ENCODE measurements around the gene TTYH2.

The TTYH2 gene

DNA sequence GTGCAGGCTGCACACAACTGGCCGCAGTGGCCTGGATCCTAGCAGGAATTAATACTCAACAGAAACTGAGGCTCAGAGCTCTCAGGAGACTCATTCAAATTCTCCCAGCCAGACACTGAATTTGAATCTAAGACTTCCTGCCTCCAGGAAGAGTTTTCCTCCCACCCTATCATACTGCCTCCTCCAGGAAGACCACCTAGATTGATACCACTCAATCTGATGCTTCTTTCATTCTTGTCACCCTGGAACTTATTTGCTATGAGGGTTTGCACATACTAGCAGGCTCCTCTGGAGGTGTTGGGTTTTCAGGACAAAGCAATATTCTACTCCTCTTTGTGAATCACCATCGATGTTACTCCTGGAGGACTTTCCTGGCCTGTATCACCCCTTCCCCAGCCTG lies 15.6 kb upstream of the TTYH2 start:
- H3K9me3 ChIP-seq (ENCODE audit: low read length), result no peaks in the 10 kb centered on the region
- peaks cover 9 to 37% of the 10 kb centered on the region in 2 donors for H3K27me3 ChIP-seq (ENCODE audit: control insufficient read depth in 1 of 2, insufficient read depth in 2 of 2, low read length in 2 of 2)
- no peaks in the 10 kb centered on the region for H3K36me3 ChIP-seq (ENCODE audit: insufficient read depth, low read length)
- H3K27ac ChIP-seq (ENCODE audit: low read depth, low read length), result no peak overlapping the region
- H3K4me3 ChIP-seq (ENCODE audit: low read depth in 1 of 2, low read length in 2 of 2), result no peak overlapping the region
- no peak overlapping the region for H3K9ac ChIP-seq (ENCODE audit: low read length)
- no peaks in the 10 kb centered on the region for H3K4me1 ChIP-seq (ENCODE audit: insufficient read depth, low read length)

DNA sequence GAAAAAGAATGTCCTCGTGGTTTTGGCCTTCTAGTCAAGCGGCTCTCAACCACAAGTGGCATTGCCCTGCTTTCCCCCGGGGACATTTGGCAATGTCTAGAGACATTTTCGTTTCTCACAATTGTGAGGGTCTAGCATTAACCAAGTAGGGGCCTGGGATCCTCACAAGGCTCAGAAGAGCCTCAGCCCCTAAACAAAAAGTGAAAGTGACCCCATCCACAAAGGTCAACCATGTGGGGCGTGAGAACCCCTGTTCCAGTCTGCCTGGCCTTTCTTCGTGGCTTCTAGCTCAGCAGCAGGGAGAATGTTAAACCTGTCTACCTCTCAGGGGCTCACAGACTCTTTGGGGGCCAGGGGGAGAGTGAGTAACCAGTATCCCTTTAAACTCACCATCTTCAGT lies 14.7 kb upstream of the TTYH2 start:
- Histone ChIP-seq H3K27me3 (ENCODE audit: control insufficient read depth in 1 of 2, insufficient read depth in 2 of 2, low read length in 2 of 2) (peaks cover 9 to 37% of the 10 kb centered on the region in 2 donors), H3K4me1 (ENCODE audit: insufficient read depth, low read length) (peaks cover 6% of the 10 kb centered on the region), H3K9ac (ENCODE audit: low read length) (no peak overlapping the region), H3K27ac (ENCODE audit: low read depth, low read length) (no peak overlapping the region), H3K4me3 (ENCODE audit: low read depth in 1 of 2, low read length in 2 of 2) (no peak overlapping the region), H3K9me3 (ENCODE audit: low read length) (no peaks in the 10 kb centered on the region), H3K36me3 (ENCODE audit: insufficient read depth, low read length) (no peaks in the 10 kb centered on the region)

DNA sequence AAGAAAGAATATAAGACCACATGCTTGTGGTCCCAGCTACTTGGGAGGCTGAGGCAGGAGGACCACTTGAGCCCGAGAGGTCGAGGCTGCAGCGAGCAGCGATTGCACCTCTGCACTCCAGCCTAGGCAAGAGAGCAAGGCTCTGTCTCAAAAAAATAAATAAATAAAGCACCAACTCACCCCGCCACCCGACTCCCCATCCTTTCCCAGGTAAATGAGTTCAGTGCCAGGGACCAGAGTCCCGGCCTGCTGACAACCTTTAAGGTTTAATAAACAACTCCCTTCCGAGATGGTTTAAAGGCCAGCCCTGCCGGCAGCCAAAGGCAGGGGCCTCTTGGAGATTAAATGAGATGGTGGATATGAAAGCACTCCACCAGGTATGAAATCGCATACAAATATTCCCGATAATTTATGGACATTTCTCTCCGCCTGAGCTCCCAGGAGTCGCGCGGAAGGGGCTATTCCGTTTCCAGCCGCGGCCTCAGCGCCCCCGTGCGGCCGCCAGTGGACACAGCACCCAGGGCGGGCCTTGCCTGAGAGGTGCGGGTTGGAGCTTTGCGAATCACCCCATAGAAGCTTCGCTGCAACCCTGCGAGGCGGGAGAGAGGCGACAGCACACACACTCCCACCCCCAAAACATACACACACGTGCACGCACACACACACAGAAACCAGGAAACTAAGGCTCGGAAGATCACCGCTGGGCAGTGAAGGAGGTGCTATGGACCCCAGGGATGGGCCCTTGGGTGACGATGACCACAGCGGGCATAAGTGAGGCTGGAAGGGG lies 13.9 kb upstream of the TTYH2 start:
- no peak overlapping the region for H3K9ac ChIP-seq (ENCODE audit: low read length)
- H3K27me3 ChIP-seq (ENCODE audit: control insufficient read depth in 1 of 2, insufficient read depth in 2 of 2, low read length in 2 of 2), result peaks cover 9 to 32% of the 10 kb centered on the region in 2 donors
- no peaks in the 10 kb centered on the region for H3K36me3 ChIP-seq (ENCODE audit: insufficient read depth, low read length)
- no peaks in the 10 kb centered on the region for H3K9me3 ChIP-seq (ENCODE audit: low read length)
- no peak overlapping the region for H3K27ac ChIP-seq (ENCODE audit: low read depth, low read length)
- peaks cover 11% of the 10 kb centered on the region for H3K4me1 ChIP-seq (ENCODE audit: insufficient read depth, low read length)
- H3K4me3 ChIP-seq (ENCODE audit: low read depth in 1 of 2, low read length in 2 of 2), result no peak overlapping the region

DNA sequence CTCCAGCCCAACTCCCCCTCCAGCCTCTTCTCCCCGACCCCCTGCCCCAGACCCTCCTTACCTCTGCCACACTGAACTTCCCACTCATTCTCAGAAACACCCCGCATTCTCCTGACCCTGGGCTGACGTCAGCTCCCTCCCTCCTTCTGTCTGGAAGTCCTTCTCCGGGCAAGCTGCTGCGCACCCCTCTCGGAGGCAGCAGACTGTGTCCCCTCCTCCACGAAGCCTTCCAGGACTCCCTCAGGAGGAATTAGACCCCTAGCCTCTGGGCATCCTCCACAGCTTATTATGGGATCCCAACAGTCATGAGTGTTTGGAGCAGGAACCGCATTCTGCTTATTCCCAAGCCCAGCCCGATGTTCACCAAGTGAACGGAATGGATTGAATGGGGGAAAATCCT lies 13.3 kb upstream of the TTYH2 start:
- no peak overlapping the region for H3K4me3 ChIP-seq (ENCODE audit: low read depth in 1 of 2, low read length in 2 of 2)
- H3K27me3 ChIP-seq (ENCODE audit: control insufficient read depth in 1 of 2, insufficient read depth in 2 of 2, low read length in 2 of 2), result peaks cover 9 to 25% of the 10 kb centered on the region in 2 donors

DNA sequence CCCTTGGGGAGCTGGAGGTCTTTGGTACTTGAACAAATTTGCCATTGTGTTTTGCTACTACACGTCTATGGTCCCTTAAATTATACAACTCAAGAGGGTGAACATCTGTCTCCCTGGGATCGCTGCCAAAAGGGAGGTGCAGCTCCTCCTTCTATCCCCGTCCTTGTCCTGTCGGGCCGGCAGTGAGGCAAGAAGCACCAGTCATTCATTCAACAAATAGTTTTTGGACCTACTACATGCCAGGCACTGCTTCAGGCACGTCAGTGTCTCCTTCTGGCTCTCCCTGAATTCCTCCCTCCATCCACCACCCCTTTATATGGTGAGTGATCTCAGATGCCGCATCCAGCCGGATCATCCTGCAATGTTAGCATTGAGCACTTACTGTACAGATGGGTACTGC lies 12.1 kb upstream of the TTYH2 start:
- Histone ChIP-seq H3K27me3 (ENCODE audit: control insufficient read depth in 1 of 2, insufficient read depth in 2 of 2, low read length in 2 of 2) (peaks cover 9 to 18% of the 10 kb centered on the region in 2 donors), H3K4me3 (ENCODE audit: low read depth in 1 of 2, low read length in 2 of 2) (no peak overlapping the region), H3K9ac (ENCODE audit: low read length) (no peak overlapping the region), H3K27ac (ENCODE audit: low read depth, low read length) (no peak overlapping the region), H3K9me3 (ENCODE audit: low read length) (no peaks in the 10 kb centered on the region), H3K36me3 (ENCODE audit: insufficient read depth, low read length) (peaks cover 9% of the 10 kb centered on the region), H3K4me1 (ENCODE audit: insufficient read depth, low read length) (peaks cover 24% of the 10 kb centered on the region)

More for the DNA sequence above, 13.3 kb upstream of the TTYH2 start:
- H3K4me1 ChIP-seq (ENCODE audit: insufficient read depth, low read length), result peaks cover 17% of the 10 kb centered on the region
- H3K36me3 ChIP-seq (ENCODE audit: insufficient read depth, low read length), result peaks cover 4% of the 10 kb centered on the region
- no peak overlapping the region for H3K27ac ChIP-seq (ENCODE audit: low read depth, low read length)
- no peaks in the 10 kb centered on the region for H3K9me3 ChIP-seq (ENCODE audit: low read length)
- no peak overlapping the region for H3K9ac ChIP-seq (ENCODE audit: low read length)

DNA sequence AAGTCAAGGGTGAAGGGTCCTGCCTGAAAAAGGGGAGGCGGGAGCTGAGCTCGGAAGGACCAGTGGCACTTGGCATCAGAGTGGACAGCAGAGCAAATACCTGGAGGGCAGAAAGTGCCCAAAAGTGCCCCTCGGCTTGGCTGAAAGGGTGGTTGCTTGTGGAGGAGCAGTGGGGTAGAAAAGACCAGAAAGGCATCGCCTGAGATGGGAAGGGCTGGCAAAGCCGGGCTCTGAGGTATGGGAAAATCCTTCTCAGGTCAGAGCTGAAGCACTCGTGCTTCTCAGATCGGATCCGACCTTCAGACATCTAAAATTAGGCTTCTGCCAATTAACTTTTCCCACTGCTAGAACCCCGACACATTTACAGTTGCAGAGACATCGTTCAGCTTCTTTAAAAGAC lies 11.4 kb upstream of the TTYH2 start:
- H3K4me3 ChIP-seq (ENCODE audit: low read depth in 1 of 2, low read length in 2 of 2), result no peak overlapping the region
- peaks cover 9 to 18% of the 10 kb centered on the region in 2 donors for H3K27me3 ChIP-seq (ENCODE audit: control insufficient read depth in 1 of 2, insufficient read depth in 2 of 2, low read length in 2 of 2)
- no peak overlapping the region for H3K27ac ChIP-seq (ENCODE audit: low read depth, low read length)
- peaks cover 24% of the 10 kb centered on the region for H3K4me1 ChIP-seq (ENCODE audit: insufficient read depth, low read length)
- H3K36me3 ChIP-seq (ENCODE audit: insufficient read depth, low read length), result peaks cover 10% of the 10 kb centered on the region
- no peaks in the 10 kb centered on the region for H3K9me3 ChIP-seq (ENCODE audit: low read length)
- H3K9ac ChIP-seq (ENCODE audit: low read length), result no peak overlapping the region

DNA sequence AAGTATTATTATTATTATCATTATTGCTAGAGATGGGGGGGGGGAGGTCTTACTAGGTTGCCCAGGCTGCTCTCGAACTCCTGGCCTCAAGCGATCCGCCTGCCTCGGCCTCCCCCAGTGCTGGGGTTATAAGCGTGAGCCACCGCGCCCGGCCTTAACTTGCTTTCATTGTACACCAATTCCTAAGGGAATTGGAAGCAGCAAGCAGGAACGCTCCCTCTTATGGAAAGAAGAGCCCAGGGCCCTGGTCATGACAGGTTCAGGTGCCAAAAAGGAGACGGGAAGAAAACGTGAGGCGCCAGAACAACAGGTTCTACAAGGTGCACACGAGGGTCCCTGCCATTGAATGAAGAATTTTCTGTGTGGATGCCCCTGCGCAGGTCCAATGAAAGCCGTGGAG lies 10.4 kb upstream of the TTYH2 start:
- H3K27ac ChIP-seq (ENCODE audit: low read depth, low read length), result no peak overlapping the region
- H3K27me3 ChIP-seq (ENCODE audit: control insufficient read depth in 1 of 2, insufficient read depth in 2 of 2, low read length in 2 of 2), result peaks cover 9 to 18% of the 10 kb centered on the region in 2 donors
- H3K4me3 ChIP-seq (ENCODE audit: low read depth in 1 of 2, low read length in 2 of 2), result peak overlapping the region in 1 of 2 donors; percentile 97
- H3K9ac ChIP-seq (ENCODE audit: low read length), result no peak overlapping the region
- H3K9me3 ChIP-seq (ENCODE audit: low read length), result no peaks in the 10 kb centered on the region
- peaks cover 20% of the 10 kb centered on the region for H3K36me3 ChIP-seq (ENCODE audit: insufficient read depth, low read length)
- peaks cover 29% of the 10 kb centered on the region for H3K4me1 ChIP-seq (ENCODE audit: insufficient read depth, low read length)

DNA sequence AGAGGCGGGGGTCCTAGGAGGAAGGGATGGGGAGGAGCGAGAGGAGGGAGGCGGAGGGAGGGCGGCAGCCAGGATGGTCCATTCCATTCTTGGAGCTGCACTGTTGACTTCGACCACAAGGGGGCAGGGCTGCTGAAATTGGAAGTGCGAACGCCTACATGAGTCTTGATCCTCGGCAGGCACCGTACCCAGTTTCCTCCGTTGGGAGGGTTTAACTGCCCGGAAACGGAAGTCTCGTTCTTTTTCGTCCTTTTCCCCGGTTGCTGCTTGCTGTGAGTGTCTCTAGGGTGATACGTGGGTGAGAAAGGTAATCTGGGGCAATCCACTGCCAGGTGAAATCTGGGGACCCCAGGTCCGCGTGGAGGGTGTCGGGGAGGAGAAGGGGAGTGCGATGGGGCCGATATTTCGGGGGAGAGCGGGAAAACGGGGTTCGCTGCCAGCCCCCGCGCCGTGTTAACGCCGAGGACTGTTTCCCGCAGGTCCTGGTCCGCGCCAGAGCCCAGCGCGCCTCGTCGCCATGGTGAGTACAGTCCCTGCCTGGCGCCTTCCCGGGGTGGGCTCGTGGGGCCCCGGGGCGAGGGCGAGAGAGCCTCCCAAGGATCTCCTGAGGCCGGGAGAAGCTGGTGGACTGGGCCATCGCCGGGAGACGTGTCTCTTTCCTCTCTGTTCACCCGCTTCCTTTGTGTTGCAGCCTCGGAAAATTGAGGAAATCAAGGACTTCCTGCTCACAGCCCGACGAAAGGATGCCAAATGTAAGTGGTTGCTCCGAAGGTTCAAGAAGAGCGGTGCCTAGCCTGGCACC lies 9.7 kb upstream of the TTYH2 start, which contains the start of gene RPL38:
RPL38 (plus strand) TSS at position 240 of the 802 bp plus-strand sequence; CDS start at position 518, 278 bp downstream.
- peak within 1 kb of the TSS; percentile 49 to 97 for H3K4me3 ChIP-seq (ENCODE audit: low read depth in 1 of 2, low read length in 2 of 2)
- H3K27me3 ChIP-seq (ENCODE audit: control insufficient read depth in 1 of 2, insufficient read depth in 2 of 2, low read length in 2 of 2), result peaks cover 9 to 16% of the 10 kb centered on the region in 2 donors
- peaks cover 27% of the 10 kb centered on the region for H3K36me3 ChIP-seq (ENCODE audit: insufficient read depth, low read length)
- H3K9ac ChIP-seq (ENCODE audit: low read length), result peak within 1 kb of the TSS; percentile 98
- H3K4me1 ChIP-seq (ENCODE audit: insufficient read depth, low read length), result peaks cover 29% of the 10 kb centered on the region
- peak within 1 kb of the TSS; percentile 89 for H3K27ac ChIP-seq (ENCODE audit: low read depth, low read length)
- no peaks in the 10 kb centered on the region for H3K9me3 ChIP-seq (ENCODE audit: low read length)

DNA sequence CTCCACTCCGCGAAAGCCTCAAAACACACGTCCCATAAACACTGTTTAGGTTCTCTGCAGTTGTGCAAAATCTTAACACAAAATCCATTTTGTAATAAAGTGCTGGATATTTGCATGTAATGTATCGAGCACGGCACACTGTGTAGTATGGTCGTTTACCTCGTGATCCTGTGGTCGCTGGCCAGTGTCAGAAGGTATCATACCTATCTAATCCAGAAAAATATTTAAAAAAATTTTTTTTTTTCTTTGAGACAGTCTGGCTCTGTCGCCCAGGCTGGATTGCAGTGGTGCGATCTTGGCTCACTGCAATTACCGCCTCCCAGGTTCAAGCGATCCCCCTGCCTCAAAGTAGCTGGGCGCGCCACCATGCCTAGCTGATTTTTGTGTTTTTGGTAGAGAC lies 8.9 kb upstream of the TTYH2 start:
- peak overlapping the region; percentile 89 for H3K27ac ChIP-seq (ENCODE audit: low read depth, low read length)
- H3K4me1 ChIP-seq (ENCODE audit: insufficient read depth, low read length), result peaks cover 29% of the 10 kb centered on the region
- H3K9ac ChIP-seq (ENCODE audit: low read length), result peak overlapping the region; percentile 98
- H3K36me3 ChIP-seq (ENCODE audit: insufficient read depth, low read length), result peaks cover 35% of the 10 kb centered on the region
- H3K9me3 ChIP-seq (ENCODE audit: low read length), result no peaks in the 10 kb centered on the region
- H3K27me3 ChIP-seq (ENCODE audit: control insufficient read depth in 1 of 2, insufficient read depth in 2 of 2, low read length in 2 of 2), result peaks cover 8 to 9% of the 10 kb centered on the region in 2 donors
- peak overlapping the region; percentile 49 to 97 for H3K4me3 ChIP-seq (ENCODE audit: low read depth in 1 of 2, low read length in 2 of 2)

DNA sequence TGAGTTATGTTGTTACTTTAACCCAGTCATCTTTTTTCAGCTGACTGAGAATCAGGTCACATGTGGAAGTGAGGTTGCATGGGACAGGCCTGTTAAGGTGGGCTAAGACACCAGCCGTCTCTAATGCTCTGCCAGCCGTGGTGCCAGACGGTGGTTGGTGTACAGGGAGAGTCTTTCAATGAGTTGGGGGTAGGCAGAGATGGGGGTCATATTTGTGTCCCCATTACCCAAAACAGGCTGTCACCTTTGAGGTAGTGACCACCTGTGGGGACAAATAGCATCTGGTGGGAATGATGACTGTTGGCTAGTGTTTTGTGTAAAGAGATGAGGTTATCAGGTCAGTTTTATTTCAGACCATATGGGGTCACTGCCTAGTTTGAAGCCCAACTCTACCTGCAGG lies 8.1 kb upstream of the TTYH2 start:
- H3K27ac ChIP-seq (ENCODE audit: low read depth, low read length), result no peak overlapping the region
- H3K9me3 ChIP-seq (ENCODE audit: low read length), result no peaks in the 10 kb centered on the region
- H3K27me3 ChIP-seq (ENCODE audit: control insufficient read depth in 1 of 2, insufficient read depth in 2 of 2, low read length in 2 of 2), result peaks cover 0 to 3% of the 10 kb centered on the region in 2 donors
- peaks cover 43% of the 10 kb centered on the region for H3K36me3 ChIP-seq (ENCODE audit: insufficient read depth, low read length)
- H3K4me1 ChIP-seq (ENCODE audit: insufficient read depth, low read length), result peaks cover 33% of the 10 kb centered on the region
- H3K9ac ChIP-seq (ENCODE audit: low read length), result peak overlapping the region; percentile 1
- no peak overlapping the region for H3K4me3 ChIP-seq (ENCODE audit: low read depth in 1 of 2, low read length in 2 of 2)

DNA sequence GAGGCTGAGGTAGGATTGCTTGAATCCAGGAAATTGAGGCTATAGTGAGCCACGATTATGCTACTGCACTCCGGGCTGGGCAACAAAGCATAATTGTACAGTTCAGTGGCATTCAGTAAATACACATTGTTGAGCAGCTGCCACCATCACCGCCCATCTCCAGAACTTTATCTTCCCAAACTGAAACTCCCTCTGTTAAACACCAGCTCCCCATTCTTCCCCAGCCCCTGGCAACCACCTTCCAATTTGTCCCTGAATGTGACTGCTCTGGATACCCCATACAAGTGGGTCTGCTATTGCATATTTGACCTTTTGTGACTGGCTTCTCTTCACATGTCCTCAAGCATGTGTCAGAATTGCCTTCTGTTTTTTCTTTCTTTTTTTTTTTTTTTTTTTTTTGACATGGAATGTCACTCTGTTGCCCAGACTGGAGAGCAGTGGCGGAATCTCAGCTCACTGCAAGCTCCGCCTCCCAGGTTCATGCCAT lies 7.0 kb upstream of the TTYH2 start:
- H3K27ac ChIP-seq (ENCODE audit: low read depth, low read length), result no peak overlapping the region
- no peaks in the 10 kb centered on the region for H3K9me3 ChIP-seq (ENCODE audit: low read length)
- peaks cover 44% of the 10 kb centered on the region for H3K4me1 ChIP-seq (ENCODE audit: insufficient read depth, low read length)
- H3K4me3 ChIP-seq (ENCODE audit: low read depth in 1 of 2, low read length in 2 of 2), result no peak overlapping the region
- no peaks in the 10 kb centered on the region for H3K27me3 ChIP-seq (ENCODE audit: control insufficient read depth in 1 of 2, insufficient read depth in 2 of 2, low read length in 2 of 2)
- H3K36me3 ChIP-seq (ENCODE audit: insufficient read depth, low read length), result peaks cover 47% of the 10 kb centered on the region
- H3K9ac ChIP-seq (ENCODE audit: low read length), result no peak overlapping the region

Data from muscle layer of colon (tissue), 2 donors.